Central memory CD4-positive, alpha-beta T cell (primary cell): ENCODE data around the gene PLAU.
"Not testable (repeated sequence)": the region's sequence is repeated elsewhere in the genome, so short reads cannot be mapped to it uniquely, and the experiment has no call there.

Experiments
- DNase-seq: peaks from one replicate; pipeline ENCODE4 v3.0.0; 2022

Gene PLAU

GRCh38 chr10:73922864-73923133 lies 11.9 kb downstream of the PLAU start:
- DNase-seq, result no peak

- DNase-seq, result no peak
Measured at GRCh38 chr10:73923935-73924598, 13.1 kb downstream of the PLAU start.

- DNase-seq, result no peak
Measured at GRCh38 chr10:73924935-73925334, 14.0 kb downstream of the PLAU start.

GRCh38 chr10:73925539-73925938 lies 14.6 kb downstream of the PLAU start:
- DNase-seq, result no peak

- DNase-seq, result no peak
Measured at GRCh38 chr10:73926152-73926764, 15.3 kb downstream of the PLAU start.

GRCh38 chr10:73930630-73931327 lies 19.8 kb downstream of the PLAU start:
- DNase-seq, result not testable (repeated sequence)

- DNase-seq, result peak; percentile 52
Measured at GRCh38 chr10:73931767-73932619, 21.1 kb downstream of the PLAU start.

- DNase-seq, result no peak
Measured at GRCh38 chr10:73932620-73933112, 21.7 kb downstream of the PLAU start.

GRCh38 chr10:73934074-73934473 lies 23.1 kb downstream of the PLAU start:
- DNase-seq, result no peak

GRCh38 chr10:73935895-73936294 lies 25.0 kb downstream of the PLAU start:
- no peak for DNase-seq

- no peak for DNase-seq
Measured at GRCh38 chr10:73937333-73938043, 26.6 kb downstream of the PLAU start.

- DNase-seq, result peak; percentile 73
Measured at GRCh38 chr10:73940634-73941221, 29.8 kb downstream of the PLAU start.

GRCh38 chr10:73941300-73941699 lies 30.4 kb downstream of the PLAU start:
- no peak for DNase-seq

- no peak for DNase-seq
Measured at GRCh38 chr10:73944356-73945100, 33.6 kb downstream of the PLAU start.

GRCh38 chr10:73946253-73947145 lies 35.6 kb downstream of the PLAU start:
- no peak for DNase-seq

- DNase-seq, result no peak
Measured at GRCh38 chr10:73948947-73949633, 38.2 kb downstream of the PLAU start.

- no peak for DNase-seq
Measured at GRCh38 chr10:73950155-73950948, 39.4 kb downstream of the PLAU start.

- no peak for DNase-seq
Measured at GRCh38 chr10:73953665-73954064, 42.7 kb downstream of the PLAU start.

- DNase-seq, result no peak
Measured at GRCh38 chr10:73954737-73955136, 43.8 kb downstream of the PLAU start.
